NOMO-1 treated with dmso at 0.1 percent for 144 hours (cell line): ENCODE measurements around the gene MTMR2.

Experiments used
- DNase-seq: peaks from one replicate; lab custom pipeline; 2025; ENCODE audit not compliant: unreplicated experiment; lab: John Stamatoyannopoulos, UW

The MTMR2 gene

GRCh38 chr11:95788921-95789505, 134.9 kb downstream of the MTMR2 start:
- DNase-seq = no peak
